Measurements from ENCODE around the gene MYRFL. TPM values are rescaled to one million over a fixed set of nuclear protein-coding genes. Genes with fewer than 3 reads are reported as not detected.

MYRFL gene
- total RNA-seq, 1 experiment from 2014 or later = 1.3 TPM

GRCh38 chr12:69904777-69905176, 79.8 kb downstream of the MYRFL start:
- ChIA-PET CTCF (no interaction called here), POLR2A (no interaction called here)
- Mint-ChIP-seq H3K36me3 (peaks cover 5% of the 10 kb centered on the region; the same call in 1 of the 2 replicates), H3K27ac (no peak overlapping the region), H3K9me3 (no peaks in the 10 kb centered on the region), H3K4me1 (peaks cover 19% of the 10 kb centered on the region), H3K4me3 (no peak overlapping the region), H3K27me3 (ENCODE audit: low read depth) (no peaks in the 10 kb centered on the region)
- no peak for DNase-seq (ENCODE audit: low spot score)
- TF ChIP-seq ZNF121 (CRISPR knock-in tag; IDR thresholded peaks at IDR 0.05) (no peak), PRRX2 (CRISPR knock-in tag; IDR thresholded peaks at IDR 0.05) (no peak), JAZF1 (CRISPR knock-in tag; IDR thresholded peaks at IDR 0.05) (no peak), ETV6 (CRISPR knock-in tag; IDR thresholded peaks at IDR 0.05) (no peak), NR3C1 (CRISPR knock-in tag; conservative IDR thresholded peaks at IDR 0.05; ENCODE audit: low read depth) (no peak), ATF1 (CRISPR knock-in tag; IDR thresholded peaks at IDR 0.05) (no peak), ATF3 (CRISPR knock-in tag; conservative IDR thresholded peaks at IDR 0.05) (no peak), ZNF671 (CRISPR knock-in tag; IDR thresholded peaks at IDR 0.05) (no peak), ATF6 (CRISPR knock-in tag; IDR thresholded peaks at IDR 0.05) (no peak), ZNF396 (CRISPR knock-in tag; IDR thresholded peaks at IDR 0.05; ENCODE audit: borderline replicate concordance) (no peak), ATF2 (CRISPR knock-in tag; IDR thresholded peaks at IDR 0.05; ENCODE audit: borderline replicate concordance, low read depth) (no peak), NR1H2 (CRISPR knock-in tag; IDR thresholded peaks at IDR 0.05) (no peak), USF2 (CRISPR knock-in tag; IDR thresholded peaks at IDR 0.05) (no peak), CDX4 (CRISPR knock-in tag; IDR thresholded peaks at IDR 0.05; ENCODE audit: borderline replicate concordance) (no peak)
- no peak for ATAC-seq

GRCh38 chr12:69905801-69906200, 80.8 kb downstream of the MYRFL start:
- POLR2A ChIA-PET = no interaction called here
- Mint-ChIP-seq H3K36me3 (peaks cover 5% of the 10 kb centered on the region; the same call in 1 of the 2 replicates), H3K4me3 (no peak overlapping the region), H3K27me3 (ENCODE audit: low read depth) (no peaks in the 10 kb centered on the region), H3K9me3 (no peaks in the 10 kb centered on the region), H3K27ac (no peak overlapping the region), H3K4me1 (peaks cover 17% of the 10 kb centered on the region)
- no peak for ATAC-seq
- TF ChIP-seq ZNF138 (CRISPR knock-in tag; conservative IDR thresholded peaks at IDR 0.05) (no peak), GRHL2 (CRISPR knock-in tag; IDR thresholded peaks at IDR 0.05; ENCODE audit: insufficient replicate concordance, severe bottlenecking) (no peak), E2F5 (CRISPR knock-in tag; IDR thresholded peaks at IDR 0.05) (no peak)
- CTCF ChIA-PET = interaction anchor here (0.5 kb wide), 1 partner anchor 30 kb away, joined by 4 read pairs; no protein-coding TSS in a partner anchor
- DNase-seq (ENCODE audit: low spot score) = no peak

Data from WTC11 (cell line).